Liver (tissue), 9 donors: ENCODE data around the gene CRLF1. TPM values are rescaled to one million over a fixed set of nuclear protein-coding genes. Genes with fewer than 3 reads are reported as not detected.

Experiments
- DNase-seq: peaks from one replicate; pipeline ENCODE4 v3.0.0-alpha.2; 2017; ENCODE audit warnings: low spot score
- H3K27ac ChIP-seq, 2 donors: one replicate each; pipeline ENCODE4 v1.7.0; 2013; ENCODE audit warnings: inconsistent platforms in 2 of 2, low read length in 2 of 2, control low read depth in 1 of 2, low read depth in 1 of 2, mild to moderate bottlenecking in 1 of 2
- H3K27me3 ChIP-seq, 4 donors: one replicate each; pipeline versions ENCODE4 v1.6.1 to v1.7.0; 2013; ENCODE audit warnings: low read length in 3 of 4, inconsistent platforms in 1 of 4, mild to moderate bottlenecking in 1 of 4, moderate library complexity in 1 of 4; ENCODE audit not compliant: control insufficient read depth in 4 of 4, insufficient read depth in 4 of 4
- H3K36me3 ChIP-seq, 4 donors: one replicate each; pipeline versions ENCODE4 v1.6.1 to v1.7.0; 2013; ENCODE audit warnings: low read length in 3 of 4, mild to moderate bottlenecking in 3 of 4, low read depth in 1 of 4, moderate library complexity in 1 of 4; ENCODE audit not compliant: control insufficient read depth in 4 of 4, insufficient read depth in 3 of 4
- H3K4me1 ChIP-seq, 4 donors: one replicate each; pipeline versions ENCODE4 v1.6.1 to v1.7.0; 2013; ENCODE audit warnings: low read length in 3 of 4, mild to moderate bottlenecking in 3 of 4, moderate library complexity in 1 of 4; ENCODE audit not compliant: control insufficient read depth in 4 of 4, insufficient read depth in 4 of 4
- H3K4me3 ChIP-seq, 3 donors: one replicate each; pipeline versions ENCODE4 v1.6.1 to v1.7.0; 2013; ENCODE audit warnings: low read length in 3 of 3, control low read depth in 1 of 3, low read depth in 1 of 3, mild to moderate bottlenecking in 1 of 3
- H3K9ac ChIP-seq, 2 donors: one replicate each; pipeline ENCODE4 v1.7.0; 2013; ENCODE audit warnings: low read length in 2 of 2, mild to moderate bottlenecking in 2 of 2, moderate library complexity in 2 of 2, control low read depth in 1 of 2, low read depth in 1 of 2
- H3K9me3 ChIP-seq, 4 donors: one replicate each; pipeline versions ENCODE4 v1.6.1 to v1.7.0; 2013; ENCODE audit warnings: low read length in 3 of 4; ENCODE audit not compliant: control insufficient read depth in 4 of 4
- ATF3 ChIP-seq: IDR thresholded peaks from 2 replicates; pipeline ENCODE4 v1.6.1; 2016; ENCODE audit warnings: antibody characterized with exemption
- CTCF ChIP-seq: fragments of 150-350 bp; IDR thresholded peaks from 2 replicates; pipeline ENCODE4 v1.5.1; 2017; ENCODE audit warnings: improper control_type of control experiment, low read depth, low read length; ENCODE audit not compliant: missing input control
- EGR1 ChIP-seq, 2 donors: IDR thresholded peaks; 2 replicates each; pipeline ENCODE4 v1.6.1; 2016 to 2018; ENCODE audit warnings: antibody characterized with exemption in 2 of 2, low read depth in 2 of 2
- FOXA1 ChIP-seq: IDR thresholded peaks from 2 replicates; pipeline ENCODE4 v1.6.1; 2016; ENCODE audit warnings: antibody characterized with exemption
- GABPA ChIP-seq, 2 donors: IDR thresholded peaks in 1 of 2; conservative IDR thresholded peaks in 1 of 2; 2 replicates each; pipeline ENCODE4 v1.6.1; 2016; ENCODE audit warnings: antibody characterized with exemption in 2 of 2, mild to moderate bottlenecking in 1 of 2, moderate library complexity in 1 of 2
- HNF4A ChIP-seq, 2 donors: conservative IDR thresholded peaks; 2 replicates each; pipeline ENCODE4 v1.6.1; 2016; ENCODE audit warnings: antibody characterized with exemption in 2 of 2, mild to moderate bottlenecking in 2 of 2
- HNF4G ChIP-seq: IDR thresholded peaks from 2 replicates; pipeline ENCODE4 v1.6.1; 2016; ENCODE audit warnings: antibody characterized with exemption
- NR2F2 ChIP-seq: IDR thresholded peaks from 2 replicates; pipeline ENCODE4 v1.6.1; 2016; ENCODE audit warnings: antibody characterized with exemption
- RAD21 ChIP-seq, 2 donors: IDR thresholded peaks; 2 replicates each; pipeline ENCODE4 v1.6.1; 2016; ENCODE audit warnings: antibody characterized with exemption in 2 of 2, mild to moderate bottlenecking in 2 of 2
- REST ChIP-seq: IDR thresholded peaks from 2 replicates; pipeline ENCODE4 v1.6.1; 2016; ENCODE audit warnings: antibody characterized with exemption, mild to moderate bottlenecking
- RXRA ChIP-seq, 2 donors: IDR thresholded peaks; 2 replicates each; pipeline ENCODE4 v1.6.1; 2017 to 2018; ENCODE audit warnings: antibody characterized with exemption in 2 of 2, mild to moderate bottlenecking in 1 of 2
- SP1 ChIP-seq: IDR thresholded peaks from 2 replicates; pipeline ENCODE4 v1.6.1; 2018; ENCODE audit warnings: antibody characterized with exemption, mild to moderate bottlenecking
- YY1 ChIP-seq: IDR thresholded peaks from 2 replicates; pipeline ENCODE4 v1.6.1; 2016; ENCODE audit warnings: antibody characterized with exemption, mild to moderate bottlenecking
- ZBTB33 ChIP-seq: IDR thresholded peaks from 2 replicates; pipeline ENCODE4 v1.6.1; 2016; ENCODE audit warnings: antibody characterized with exemption
- WGBS: extraction: QIAGEN DNeasy Blood & Tissue Kit; methylation state at CpG from one replicate; pipeline ENCODE4 v1.1.7; 2013; 5-methylcytosine and 5-hydroxymethylcytosine counted together
- polyA plus RNA-seq, 2 donors: library from polyadenylated mRNA; stranded (reverse) in 1 of 2; unstranded in 1 of 2; fragments of 200-250 nt in 1 of 2; fragments of >200 nt in 1 of 2; fragmentation: Nextera tagmentation in 1 of 2; extraction: Ambion mirVana in 1 of 2; gene quantifications; one replicate each; pipeline versions ENCODE4 v1.2.1 to v1.2.3, GENCODE V29; 2013 to 2015
- total RNA-seq, 2 donors: library from RNA; depleted of rRNA; stranded (reverse); fragments of >200 nt; gene quantifications; one replicate each; pipeline ENCODE4 v1.2.3, GENCODE V29; 2014
- donor health status: healthy.
- donor health status: healthy.
- donor health status: healthy.
- donor health status: healthy.
- donor health status: healthy.

The CRLF1 gene
- total and polyA plus RNA-seq, 4 donors = 0.49 to 1.9 (median 1.6) TPM; not detected in 1

- TF ChIP-seq GABPA (IDR thresholded peaks at IDR 0.05 in 1 of 2, conservative IDR thresholded peaks at IDR 0.05 in 1 of 2) = peak in 1 of 2 donors; percentile 33
Measured at GRCh38 chr19:18636183-18636968, 29.8 kb upstream of the CRLF1 start (continued).

- H3K4me1 ChIP-seq = peaks cover 5 to 17% (median 12%) of the 10 kb centered on the region in 4 donors
- no peak overlapping the region for H3K9ac ChIP-seq
- H3K9me3 ChIP-seq = no peaks in the 10 kb centered on the region
- WGBS = 29% methylated on average over 6 of the region's 6 CpGs
- no peak for DNase-seq
- H3K27me3 ChIP-seq = no peaks in the 10 kb centered on the region
- H3K27ac ChIP-seq = no peak overlapping the region
- no peak for TF ChIP-seq EGR1 (IDR thresholded peaks at IDR 0.05; ENCODE audit: low read depth in 2 of 2)
- no peak for TF ChIP-seq HNF4A (conservative IDR thresholded peaks at IDR 0.05)
- no peak for TF ChIP-seq RAD21 (IDR thresholded peaks at IDR 0.05)
- TF ChIP-seq SP1 = no peak
- no peak for TF ChIP-seq ZBTB33
- no peak for TF ChIP-seq REST
- no peak for TF ChIP-seq HNF4G
- TF ChIP-seq NR2F2 = no peak
- no peak for TF ChIP-seq FOXA1
- no peak for TF ChIP-seq YY1
- TF ChIP-seq ATF3 = no peak
- TF ChIP-seq RXRA (IDR thresholded peaks at IDR 0.05) = no peak
- no peak for TF ChIP-seq CTCF
- peak overlapping the region in 1 of 3 donors; percentile 76 for H3K4me3 ChIP-seq
- no peaks in the 10 kb centered on the region for H3K36me3 ChIP-seq
Measured at GRCh38 chr19:18635831-18636182, 29.2 kb upstream of the CRLF1 start.
